Measurements from ENCODE around the gene KCTD15.
A peak's percentile ranks its signal among the peaks of the same experiment; 100 is the strongest.

Gene KCTD15

GRCh38 chr19:33752945-33753344 is 43.7 kb upstream of the KCTD15 start:
- Histone ChIP-seq H3K27me3 (ENCODE audit: control insufficient read depth in 1 of 2, insufficient read depth in 1 of 2, low read length in 2 of 2) (peaks cover 0 to 54% of the 10 kb centered on the region in 2 experiments), H3K4ac (ENCODE audit: low read depth in 1 of 2, low read length in 2 of 2) (no peak overlapping the region), H3K9ac (ENCODE audit: low read length) (no peak overlapping the region), H3K4me2 (ENCODE audit: low read length, poor library complexity, severe bottlenecking) (no peak overlapping the region), H2BK5ac (ENCODE audit: low read depth, low read length, poor library complexity, severe bottlenecking) (no peak overlapping the region), H3K27ac (ENCODE audit: low read length, poor library complexity, severe bottlenecking) (no peak overlapping the region), H3K4me1 (ENCODE audit: control insufficient read depth, insufficient read depth, low read depth, low read length) (no peaks in the 10 kb centered on the region), H3K4me3 (ENCODE audit: insufficient read depth in 1 of 2, low read depth in 1 of 2, low read length in 2 of 2) (peak overlapping the region in 1 of 2 experiments; percentile 23), H2BK120ac (ENCODE audit: low read depth, low read length) (no peak overlapping the region), H3K9me3 (ENCODE audit: control insufficient read depth, low read length) (no peaks in the 10 kb centered on the region), H4K91ac (ENCODE audit: low read length) (no peak overlapping the region), H2AK5ac (ENCODE audit: low read length, severe bottlenecking) (no peak overlapping the region), H2AFZ (ENCODE audit: low read depth, low read length) (no peak overlapping the region), H4K8ac (ENCODE audit: low read length) (no peak overlapping the region), H3K23ac (ENCODE audit: low read length in 2 of 2) (no peak overlapping the region), H2BK15ac (ENCODE audit: low read depth, poor library complexity, severe bottlenecking) (no peak overlapping the region), H2BK12ac (ENCODE audit: low read length in 2 of 2) (no peak overlapping the region), H3K18ac (ENCODE audit: low read depth in 1 of 2, low read length in 2 of 2) (no peak overlapping the region), H3K36me3 (ENCODE audit: control insufficient read depth in 1 of 2, insufficient read depth in 2 of 2, low read depth in 1 of 2, low read length in 2 of 2) (no peaks in the 10 kb centered on the region), H3K79me1 (replicated peaks; ENCODE audit: low read length, poor library complexity, severe bottlenecking) (no peaks in the 10 kb centered on the region), H3K14ac (ENCODE audit: low read length in 2 of 2) (no peak overlapping the region)
- 95% methylated on average over 6 of the region's 6 CpGs for WGBS
- DNase-seq: no peak

- Histone ChIP-seq H3K18ac (ENCODE audit: low read depth in 1 of 2, low read length in 2 of 2) (no peak overlapping the region), H3K9ac (ENCODE audit: low read length) (no peak overlapping the region), H2BK12ac (ENCODE audit: low read length in 2 of 2) (no peak overlapping the region), H2BK15ac (ENCODE audit: low read depth, poor library complexity, severe bottlenecking) (no peak overlapping the region), H2AFZ (ENCODE audit: low read depth, low read length) (no peak overlapping the region), H3K36me3 (ENCODE audit: control insufficient read depth in 1 of 2, insufficient read depth in 2 of 2, low read depth in 1 of 2, low read length in 2 of 2) (no peaks in the 10 kb centered on the region), H3K23ac (ENCODE audit: low read length in 2 of 2) (no peak overlapping the region), H3K27me3 (ENCODE audit: control insufficient read depth in 1 of 2, insufficient read depth in 1 of 2, low read length in 2 of 2) (peaks cover 0 to 51% of the 10 kb centered on the region in 2 experiments), H4K8ac (ENCODE audit: low read length) (no peak overlapping the region), H2AK5ac (ENCODE audit: low read length, severe bottlenecking) (no peak overlapping the region), H3K4me2 (ENCODE audit: low read length, poor library complexity, severe bottlenecking) (no peak overlapping the region), H3K4me3 (ENCODE audit: insufficient read depth in 1 of 2, low read depth in 1 of 2, low read length in 2 of 2) (no peak overlapping the region), H3K27ac (ENCODE audit: low read length, poor library complexity, severe bottlenecking) (no peak overlapping the region), H3K79me1 (replicated peaks; ENCODE audit: low read length, poor library complexity, severe bottlenecking) (no peaks in the 10 kb centered on the region), H3K4me1 (ENCODE audit: control insufficient read depth, insufficient read depth, low read depth, low read length) (peaks cover 1% of the 10 kb centered on the region), H3K14ac (ENCODE audit: low read length in 2 of 2) (no peak overlapping the region), H4K91ac (ENCODE audit: low read length) (no peak overlapping the region), H3K4ac (ENCODE audit: low read depth in 1 of 2, low read length in 2 of 2) (no peak overlapping the region), H3K9me3 (ENCODE audit: control insufficient read depth, low read length) (no peaks in the 10 kb centered on the region), H2BK5ac (ENCODE audit: low read depth, low read length, poor library complexity, severe bottlenecking) (no peak overlapping the region), H2BK120ac (ENCODE audit: low read depth, low read length) (no peak overlapping the region)
- DNase-seq: no peak
- 60% methylated on average over 7 of the region's 7 CpGs for WGBS
Observed at GRCh38 chr19:33754361-33754760, 42.3 kb upstream of the KCTD15 start.

DNA sequence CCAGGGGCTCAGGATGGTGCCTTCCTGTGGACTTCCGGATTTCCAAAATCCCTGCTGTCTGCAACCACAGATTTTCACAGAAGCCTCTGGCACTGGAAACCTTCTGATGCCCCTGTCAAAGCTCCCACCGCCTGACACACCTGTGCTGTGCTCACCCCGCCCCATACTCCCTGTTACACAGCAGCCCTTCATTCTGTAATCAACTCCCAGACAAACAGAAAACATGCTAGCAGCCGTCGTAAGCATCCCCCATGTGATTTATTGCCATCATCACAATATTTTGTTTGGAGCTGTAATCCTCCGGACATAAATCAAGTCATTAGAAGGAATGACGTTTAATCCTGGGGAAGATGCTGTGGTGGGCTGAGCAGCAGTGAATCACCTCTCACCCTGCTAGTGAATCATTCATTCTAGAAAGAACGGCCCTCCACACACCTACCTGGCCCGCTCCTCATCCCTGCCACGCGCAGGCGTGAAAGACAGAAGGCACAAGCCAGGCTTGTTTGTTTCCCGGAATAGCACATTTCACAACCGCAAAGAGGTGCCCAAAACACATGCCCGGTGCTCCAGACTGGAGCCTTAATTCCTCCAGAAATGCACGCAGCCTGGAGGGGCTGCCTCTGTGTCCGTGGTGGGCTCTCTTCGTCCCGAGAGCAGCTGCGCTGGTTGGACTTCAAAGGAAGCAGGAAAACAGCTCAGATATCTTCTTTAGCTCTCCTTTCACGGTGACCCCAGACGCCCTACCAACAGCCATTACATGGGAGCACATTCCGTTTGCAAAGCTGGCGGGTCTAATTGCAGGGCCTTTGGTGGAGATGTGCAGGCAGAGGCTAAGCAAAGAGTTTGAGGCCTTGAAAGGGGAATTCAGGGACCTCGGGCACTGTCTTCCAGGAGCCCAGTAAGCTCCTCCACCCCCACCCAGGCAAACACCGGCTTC is 41.3 kb upstream of the KCTD15 start:
- H2BK5ac ChIP-seq (ENCODE audit: low read depth, low read length, poor library complexity, severe bottlenecking): no peak overlapping the region
- H3K18ac ChIP-seq (ENCODE audit: low read depth in 1 of 2, low read length in 2 of 2): no peak overlapping the region
- peaks cover 1% of the 10 kb centered on the region for H3K4me1 ChIP-seq (ENCODE audit: control insufficient read depth, insufficient read depth, low read depth, low read length)
- no peak overlapping the region for H4K91ac ChIP-seq (ENCODE audit: low read length)
- no peak overlapping the region for H3K4me2 ChIP-seq (ENCODE audit: low read length, poor library complexity, severe bottlenecking)
- H2AFZ ChIP-seq (ENCODE audit: low read depth, low read length): no peak overlapping the region
- H3K9me3 ChIP-seq (ENCODE audit: control insufficient read depth, low read length): no peaks in the 10 kb centered on the region
- no peak overlapping the region for H3K9ac ChIP-seq (ENCODE audit: low read length)
- no peak overlapping the region for H4K8ac ChIP-seq (ENCODE audit: low read length)
- no peak overlapping the region for H2BK15ac ChIP-seq (ENCODE audit: low read depth, poor library complexity, severe bottlenecking)
- no peak for DNase-seq
- H3K4me3 ChIP-seq (ENCODE audit: insufficient read depth in 1 of 2, low read depth in 1 of 2, low read length in 2 of 2): no peak overlapping the region
- H3K27me3 ChIP-seq (ENCODE audit: control insufficient read depth in 1 of 2, insufficient read depth in 1 of 2, low read length in 2 of 2): peaks cover 0 to 51% of the 10 kb centered on the region in 2 experiments
- no peak overlapping the region for H2BK12ac ChIP-seq (ENCODE audit: low read length in 2 of 2)
- no peak overlapping the region for H3K23ac ChIP-seq (ENCODE audit: low read length in 2 of 2)
- H2AK5ac ChIP-seq (ENCODE audit: low read length, severe bottlenecking): no peak overlapping the region
- no peaks in the 10 kb centered on the region for H3K79me1 ChIP-seq (replicated peaks; ENCODE audit: low read length, poor library complexity, severe bottlenecking)
- H2BK120ac ChIP-seq (ENCODE audit: low read depth, low read length): no peak overlapping the region
- no peak overlapping the region for H3K14ac ChIP-seq (ENCODE audit: low read length in 2 of 2)
- no peak overlapping the region for H3K4ac ChIP-seq (ENCODE audit: low read depth in 1 of 2, low read length in 2 of 2)
- no peak overlapping the region for H3K27ac ChIP-seq (ENCODE audit: low read length, poor library complexity, severe bottlenecking)
- WGBS: 82% methylated on average over 24 of the region's 26 CpGs
- H3K36me3 ChIP-seq (ENCODE audit: control insufficient read depth in 1 of 2, insufficient read depth in 2 of 2, low read depth in 1 of 2, low read length in 2 of 2): no peaks in the 10 kb centered on the region

GRCh38 chr19:33756177-33756576 is 40.5 kb upstream of the KCTD15 start:
- no peak overlapping the region for H2BK120ac ChIP-seq (ENCODE audit: low read depth, low read length)
- H3K4me2 ChIP-seq (ENCODE audit: low read length, poor library complexity, severe bottlenecking): no peak overlapping the region
- H3K4me3 ChIP-seq (ENCODE audit: insufficient read depth in 1 of 2, low read depth in 1 of 2, low read length in 2 of 2): no peak overlapping the region
- no peak overlapping the region for H4K91ac ChIP-seq (ENCODE audit: low read length)
- no peak overlapping the region for H3K23ac ChIP-seq (ENCODE audit: low read length in 2 of 2)
- no peak overlapping the region for H2AFZ ChIP-seq (ENCODE audit: low read depth, low read length)
- no peaks in the 10 kb centered on the region for H3K79me1 ChIP-seq (replicated peaks; ENCODE audit: low read length, poor library complexity, severe bottlenecking)
- 77% methylated on average over 11 of the region's 11 CpGs for WGBS
- no peak overlapping the region for H3K18ac ChIP-seq (ENCODE audit: low read depth in 1 of 2, low read length in 2 of 2)
- no peak overlapping the region for H3K4ac ChIP-seq (ENCODE audit: low read depth in 1 of 2, low read length in 2 of 2)
- DNase-seq: no peak
- no peak overlapping the region for H2AK5ac ChIP-seq (ENCODE audit: low read length, severe bottlenecking)
- H3K36me3 ChIP-seq (ENCODE audit: control insufficient read depth in 1 of 2, insufficient read depth in 2 of 2, low read depth in 1 of 2, low read length in 2 of 2): no peaks in the 10 kb centered on the region
- no peak overlapping the region for H2BK12ac ChIP-seq (ENCODE audit: low read length in 2 of 2)
- no peaks in the 10 kb centered on the region for H3K9me3 ChIP-seq (ENCODE audit: control insufficient read depth, low read length)
- H3K27me3 ChIP-seq (ENCODE audit: control insufficient read depth in 1 of 2, insufficient read depth in 1 of 2, low read length in 2 of 2): peaks cover 0 to 54% of the 10 kb centered on the region in 2 experiments
- no peak overlapping the region for H2BK5ac ChIP-seq (ENCODE audit: low read depth, low read length, poor library complexity, severe bottlenecking)
- no peak overlapping the region for H2BK15ac ChIP-seq (ENCODE audit: low read depth, poor library complexity, severe bottlenecking)
- no peak overlapping the region for H3K9ac ChIP-seq (ENCODE audit: low read length)
- H3K14ac ChIP-seq (ENCODE audit: low read length in 2 of 2): no peak overlapping the region
- peaks cover 1% of the 10 kb centered on the region for H3K4me1 ChIP-seq (ENCODE audit: control insufficient read depth, insufficient read depth, low read depth, low read length)
- H3K27ac ChIP-seq (ENCODE audit: low read length, poor library complexity, severe bottlenecking): no peak overlapping the region
- no peak overlapping the region for H4K8ac ChIP-seq (ENCODE audit: low read length)

Measured in mesenchymal stem cell (in vitro differentiated cells and primary cell).